Measurements from ENCODE around the gene ADGRE2.
"Not testable (repeated sequence)": the region's sequence is repeated elsewhere in the genome, so short reads cannot be mapped to it uniquely, and the experiment has no call there.

ADGRE2 gene

DNA sequence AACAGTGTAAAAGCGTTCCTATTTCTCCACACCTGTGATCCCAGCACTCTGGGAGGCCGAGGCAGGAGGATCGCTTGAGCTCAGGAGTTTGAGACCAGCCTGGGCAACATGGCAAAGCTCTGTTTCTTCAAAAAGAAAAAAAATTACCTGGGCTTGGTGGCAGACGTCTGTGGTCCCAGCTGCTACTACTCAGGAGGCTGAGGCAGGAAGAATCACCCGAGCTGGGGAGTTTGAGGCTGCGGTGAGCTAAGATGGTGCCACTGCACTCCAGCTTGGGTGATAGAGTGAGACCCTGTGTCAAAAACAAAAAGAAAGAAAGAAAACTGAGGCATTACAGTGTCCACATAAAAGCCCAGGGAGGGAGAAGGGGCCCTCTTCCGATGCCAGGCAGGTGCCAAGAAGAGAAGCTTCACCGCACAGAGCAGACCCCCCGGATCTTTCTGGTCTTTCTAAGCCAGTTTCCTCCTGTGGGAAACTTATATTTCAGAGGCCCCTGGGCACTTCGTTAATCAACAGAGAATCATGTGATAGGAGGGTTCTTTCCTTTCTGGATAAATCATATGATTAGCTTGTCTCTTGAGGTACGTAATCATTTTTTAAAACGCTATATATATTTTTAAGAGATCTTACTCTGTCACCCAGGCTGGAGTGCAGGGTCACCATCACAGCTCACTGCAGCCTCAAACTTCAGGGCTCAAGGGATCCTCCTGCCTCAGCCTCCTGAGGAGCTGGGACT lies at the start of gene ADGRE2:
Gene ADGRE2 (minus strand): TSS at position 451 of the 736 bp plus-strand sequence. CDS start 1,804 bp downstream, outside the sequence.
- DNase-seq: not testable (repeated sequence)

DNA sequence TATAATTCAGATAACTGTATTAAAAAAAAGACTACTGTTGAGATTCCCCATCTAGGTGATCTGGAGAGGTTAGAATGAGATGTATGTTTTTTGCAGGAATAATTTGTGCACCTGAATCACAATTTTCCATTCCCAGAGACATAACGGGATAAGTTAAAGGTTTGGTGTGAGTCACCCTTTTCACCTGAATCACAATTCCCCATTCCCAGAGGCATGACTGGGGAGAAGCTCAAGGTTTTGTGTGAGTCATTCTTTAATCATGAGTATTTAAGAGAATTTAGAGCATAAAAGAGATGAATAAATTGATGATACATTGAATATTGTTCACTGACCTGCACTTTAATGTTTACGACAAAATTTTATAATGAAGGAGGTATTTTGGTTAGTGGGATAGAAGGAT lies 47.6 kb upstream of the ADGRE2 start:
- DNase-seq: no peak

GRCh38 chr19:14821937-14822336 lies 43.6 kb upstream of the ADGRE2 start:
- no peak for DNase-seq

- DNase-seq: no peak
Observed at GRCh38 chr19:14818588-14818987, 40.2 kb upstream of the ADGRE2 start.

DNA sequence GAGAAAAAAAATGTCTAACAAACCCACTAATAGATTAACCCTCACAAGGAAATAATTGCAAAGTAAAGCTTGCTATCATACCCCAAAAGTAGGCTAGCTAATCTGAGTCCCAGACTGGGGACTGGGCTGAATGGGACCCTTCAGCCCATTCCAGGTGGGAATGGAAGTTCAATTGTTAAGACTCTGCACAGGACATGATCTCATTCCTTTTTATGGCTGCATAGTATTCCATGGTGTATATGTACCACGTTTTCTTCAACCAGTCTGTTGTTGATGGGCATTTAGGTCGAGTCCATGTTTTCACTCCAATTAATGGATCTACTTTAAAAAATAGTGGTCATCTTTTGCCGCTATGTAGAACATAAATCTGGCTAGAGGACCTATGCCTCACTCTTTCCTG lies 38.7 kb upstream of the ADGRE2 start:
- DNase-seq: no peak

GRCh38 chr19:14814982-14815652 lies 36.8 kb upstream of the ADGRE2 start:
- no peak for DNase-seq

DNA sequence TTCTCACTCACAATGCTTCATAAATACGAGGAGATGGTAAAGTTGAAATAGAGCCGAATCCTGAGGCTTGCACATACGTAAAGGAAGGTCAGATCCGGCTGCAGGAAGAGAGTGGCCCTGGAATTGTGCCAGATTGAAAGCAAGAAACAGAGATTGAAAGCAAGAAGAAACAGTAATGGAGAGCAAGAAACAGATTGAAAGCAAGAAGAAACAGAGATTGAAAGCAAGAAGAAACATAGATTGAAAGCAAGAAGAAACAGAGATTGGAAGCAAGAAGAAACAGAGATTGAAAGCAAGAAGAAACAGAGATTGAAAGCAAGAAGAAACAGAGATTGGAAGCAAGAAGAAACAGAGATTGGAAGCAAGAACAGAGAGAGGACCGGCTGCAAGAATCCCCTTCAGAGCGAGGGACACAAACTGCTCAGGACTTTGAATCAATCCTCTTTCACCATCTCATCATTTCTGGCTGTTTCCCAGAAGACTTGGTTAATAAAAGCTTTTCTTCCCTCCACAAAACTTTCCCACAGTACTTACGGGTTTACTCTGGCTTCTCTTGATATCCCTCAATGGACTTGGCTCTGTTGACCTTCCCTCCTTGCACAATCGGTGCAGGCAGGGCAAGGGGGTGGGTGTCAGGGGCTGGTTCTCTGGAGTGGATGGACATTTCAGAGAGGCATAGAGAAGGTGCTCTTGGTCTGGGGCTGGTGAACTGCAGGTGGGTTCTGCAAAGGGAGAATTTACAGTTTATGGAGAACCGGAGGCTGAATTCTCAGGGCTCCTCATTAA lies 31.1 kb upstream of the ADGRE2 start:
- no peak for DNase-seq

DNA sequence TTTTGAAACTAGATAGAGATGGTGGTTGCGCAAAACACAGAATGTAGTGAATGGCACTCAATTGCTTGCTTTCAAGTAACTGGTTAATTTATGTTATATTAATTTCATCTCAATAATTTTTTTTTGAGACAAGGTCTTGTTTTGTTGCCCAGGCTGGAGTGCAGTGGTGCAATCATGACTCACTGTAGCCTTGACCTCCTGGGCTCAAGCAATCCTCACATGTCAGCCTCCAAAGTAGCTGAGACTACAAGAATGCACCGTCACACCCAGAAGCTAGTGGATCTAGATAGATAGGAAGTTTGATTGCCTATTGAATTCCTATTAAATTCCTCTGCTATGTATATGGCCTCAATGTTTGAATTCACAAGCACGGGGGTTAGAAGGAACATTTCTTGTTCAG lies 26.4 kb upstream of the ADGRE2 start:
- no peak for DNase-seq

- no peak for DNase-seq
Observed at GRCh38 chr19:14798760-14799159, 20.4 kb upstream of the ADGRE2 start.

DNA sequence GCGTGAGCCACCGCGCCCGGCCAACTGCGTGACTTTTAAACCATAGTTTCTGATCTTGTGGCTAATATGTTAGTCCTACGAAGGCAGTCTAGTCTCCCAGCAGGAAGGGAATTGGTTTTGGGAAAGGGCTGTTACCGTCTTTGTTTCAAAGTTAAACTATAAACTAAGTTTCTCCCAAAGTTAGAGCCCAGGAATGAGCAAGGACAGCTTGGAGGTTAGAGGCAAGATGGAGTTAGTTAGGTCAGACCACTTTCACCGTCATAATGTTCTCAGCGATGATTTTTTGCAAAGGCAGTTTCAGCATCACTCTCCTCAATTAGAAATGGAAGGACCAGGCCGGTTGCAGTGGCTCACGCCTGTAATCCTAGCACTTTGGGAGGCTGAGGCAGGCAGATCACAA lies 17.7 kb upstream of the ADGRE2 start:
- no peak for DNase-seq

GRCh38 chr19:14795078-14795721 lies 16.8 kb upstream of the ADGRE2 start:
- DNase-seq: no peak

- not testable (repeated sequence) for DNase-seq
Observed at GRCh38 chr19:14792250-14792649, 13.9 kb upstream of the ADGRE2 start.

DNA sequence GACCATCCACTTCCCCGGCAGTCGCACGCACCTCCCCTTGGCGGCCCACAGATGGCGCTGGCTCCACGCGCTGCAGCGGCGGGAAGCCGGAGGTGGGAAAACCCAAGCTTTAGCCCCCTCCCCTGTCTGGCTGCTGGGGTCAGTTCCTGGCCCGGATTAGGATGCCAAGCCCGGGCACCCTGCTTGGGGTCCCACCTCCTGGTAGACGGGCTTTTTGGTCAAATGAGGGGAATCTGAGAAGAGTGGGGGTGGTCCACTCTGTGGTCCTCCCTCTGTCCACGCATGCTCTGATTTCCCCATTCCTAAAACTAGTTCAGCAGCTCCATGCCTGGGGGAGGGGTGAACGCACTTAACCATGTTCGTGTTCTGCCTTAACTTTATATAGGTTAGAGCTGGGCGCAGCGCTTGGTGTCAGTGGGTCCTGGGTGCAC lies 8.1 kb upstream of the ADGRE2 start:
- peak in 1 of 2 experiments; percentile 12 for DNase-seq

GRCh38 chr19:14785102-14785793 lies 6.9 kb upstream of the ADGRE2 start:
- DNase-seq: not testable (repeated sequence)

DNA sequence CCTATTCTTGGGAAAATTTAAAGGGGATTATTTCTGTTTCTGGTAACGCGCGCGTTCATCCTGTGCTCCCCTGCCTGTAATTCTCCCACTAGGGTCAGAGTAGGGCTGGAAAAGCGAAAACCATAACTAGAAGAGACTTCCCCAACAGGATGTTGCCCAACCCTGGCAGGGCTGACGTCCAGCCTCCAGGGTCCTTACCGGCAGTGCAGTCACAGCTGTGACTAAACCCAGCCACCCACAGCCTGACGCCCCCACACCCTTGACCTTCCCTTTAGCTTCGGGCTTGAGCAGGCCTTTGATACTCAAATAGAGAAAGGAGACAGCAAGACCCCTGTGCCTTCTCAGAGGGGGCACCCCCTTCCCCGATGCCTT lies 6.4 kb upstream of the ADGRE2 start:
- not testable (repeated sequence) for DNase-seq

- DNase-seq: not testable (repeated sequence)
Observed at GRCh38 chr19:14783410-14783998, 5.1 kb upstream of the ADGRE2 start.

DNA sequence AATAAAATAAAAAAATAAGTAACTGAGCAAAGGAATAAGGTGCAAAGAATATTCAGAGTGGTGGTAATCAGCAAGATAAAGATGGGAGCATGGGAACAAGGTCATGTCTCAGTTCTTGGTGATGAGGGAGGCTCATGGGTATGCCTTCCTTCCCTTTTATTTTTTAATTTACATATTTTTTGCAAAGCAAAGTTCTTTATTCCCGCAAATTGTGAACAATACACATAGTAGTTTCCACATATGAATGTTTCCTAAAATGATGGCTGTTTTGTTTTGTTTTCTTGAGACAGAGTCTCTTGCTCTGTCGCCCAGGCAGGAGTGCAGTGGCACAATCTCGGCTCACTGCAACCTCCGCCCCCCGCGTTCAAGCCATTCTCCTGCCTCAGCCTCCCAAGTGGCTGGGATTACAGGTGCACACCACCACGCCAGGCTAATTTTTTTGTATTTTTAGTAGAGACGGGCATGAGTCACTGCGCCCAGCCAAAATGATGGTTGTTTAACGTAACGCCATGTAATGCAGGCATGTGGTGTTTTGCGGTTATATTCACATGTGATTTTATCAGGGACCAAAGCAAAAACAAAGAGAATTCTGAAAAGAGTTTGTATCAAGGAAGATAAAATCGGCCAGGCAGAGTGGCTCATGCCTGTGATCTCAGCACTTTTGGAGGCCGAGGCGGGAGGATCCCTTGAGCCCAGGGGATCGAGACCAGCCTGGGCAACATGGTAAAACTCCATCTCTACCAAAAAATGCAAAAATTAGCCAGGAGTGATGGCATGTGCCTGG lies 4.5 kb upstream of the ADGRE2 start:
- no peak for DNase-seq

DNA sequence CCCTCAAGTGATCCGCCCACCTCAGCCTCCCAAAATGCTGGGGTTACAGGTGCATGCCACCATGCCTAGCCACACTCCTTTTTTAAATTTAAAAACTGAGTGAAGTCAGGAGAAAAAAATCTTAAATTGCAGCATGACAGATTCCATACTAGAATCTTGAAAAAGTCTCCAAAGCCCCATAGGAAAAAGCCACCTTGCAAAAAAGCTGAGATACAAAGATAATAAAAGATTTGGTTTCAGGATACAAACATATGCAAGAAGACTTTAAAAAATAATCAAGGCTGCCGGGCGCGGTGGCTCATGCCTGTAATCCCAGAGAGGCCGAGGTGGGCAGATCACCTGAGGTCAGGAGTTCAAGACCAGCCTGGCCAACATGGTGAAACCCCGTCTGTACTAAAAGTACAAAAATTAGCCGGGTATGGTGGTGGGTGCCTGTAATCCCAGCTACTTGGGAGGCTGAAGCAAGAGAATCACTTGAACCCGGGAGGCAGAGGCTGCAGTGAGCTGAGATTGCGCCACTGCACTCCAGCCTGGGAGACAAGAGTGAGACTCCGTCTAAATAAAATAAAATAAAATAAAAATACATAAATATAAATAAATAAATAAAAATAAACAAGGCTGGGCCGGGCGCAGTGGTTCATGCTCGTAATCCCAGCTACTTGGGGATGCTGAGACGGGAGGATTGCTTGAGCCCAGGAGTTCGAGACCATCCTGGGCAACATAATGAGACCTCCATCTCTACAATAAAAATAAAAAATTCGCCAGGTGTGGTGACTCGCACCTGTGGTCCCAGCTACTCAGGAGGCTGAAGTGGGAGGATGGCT lies 3.6 kb upstream of the ADGRE2 start:
- not testable (repeated sequence) for DNase-seq

DNA sequence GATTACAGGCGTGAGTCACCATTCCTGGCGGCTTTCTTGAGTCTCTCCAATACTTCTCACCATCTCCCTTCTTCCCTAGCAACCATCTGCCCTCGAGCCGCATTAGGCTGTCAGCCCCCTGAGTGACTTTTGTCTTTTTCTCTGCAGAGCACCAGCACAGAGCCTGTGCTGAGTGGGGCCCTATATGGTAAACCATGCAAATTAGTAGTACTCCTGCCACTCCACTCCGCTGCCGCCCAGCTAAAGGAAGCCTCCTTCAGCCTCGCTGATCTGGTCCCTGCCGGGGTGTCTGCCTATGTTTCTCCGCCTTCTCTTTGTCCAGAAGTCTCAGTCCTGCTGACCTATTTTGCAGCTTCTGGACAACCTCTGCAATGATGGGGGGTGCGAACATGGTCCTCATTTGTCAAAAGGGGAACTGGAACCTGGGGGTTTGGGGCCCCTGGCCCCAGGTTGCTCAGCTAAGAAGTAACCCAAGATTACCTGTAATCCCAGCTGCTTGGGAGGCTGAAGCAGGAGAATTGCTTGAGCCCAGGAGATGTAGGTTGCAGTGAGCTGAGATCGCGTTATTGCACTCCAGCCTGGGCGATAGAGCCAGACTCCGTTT lies 2.4 kb upstream of the ADGRE2 start:
- not testable (repeated sequence) for DNase-seq

DNA sequence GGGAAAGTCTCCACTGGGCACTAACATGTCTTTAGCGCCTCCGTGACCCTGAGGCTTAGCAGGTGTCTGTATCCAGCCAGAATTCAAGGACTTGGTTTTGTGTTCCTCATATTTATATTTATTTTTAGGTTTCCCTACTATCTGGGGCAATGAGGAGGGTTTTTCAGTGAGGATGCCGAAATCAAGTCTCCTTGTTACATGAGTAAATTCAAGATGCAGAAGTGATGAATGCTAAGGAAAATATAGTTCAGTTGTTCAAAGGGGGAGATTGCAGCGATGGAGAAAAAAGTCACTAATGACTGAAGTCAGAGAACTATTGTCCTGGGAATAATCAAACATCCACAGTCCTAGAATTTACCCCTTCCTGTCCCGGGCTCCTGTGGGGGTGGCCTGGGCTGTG lies 791 bp upstream of the ADGRE2 start:
- no peak for DNase-seq
